HepG2 (cell line): ENCODE data around the gene MED19. TPM values are rescaled to one million over a fixed set of nuclear protein-coding genes. Genes with fewer than 3 reads are reported as not detected.

Source experiments
- AGO2 ChIP-seq: fragments of 200-400 bp; formaldehyde crosslinking; optimal IDR thresholded peaks from 2 replicates; pipeline ENCODE3; 2017; ENCODE audit warnings: mild to moderate bottlenecking, low read depth, low read length, moderate library complexity
- BRCA1 ChIP-seq: sonication (generic); formaldehyde crosslinking; IDR thresholded peaks from 2 replicates; pipeline ENCODE4 v1.4.0; 2020; ENCODE audit warnings: missing genetic modification reagents
- FOSL2 ChIP-seq: sonication (generic); formaldehyde crosslinking; IDR thresholded peaks from 2 replicates; pipeline ENCODE4 v1.4.0; 2020; ENCODE audit warnings: missing genetic modification reagents
- GPN1 ChIP-seq: sonication (generic); formaldehyde crosslinking; IDR thresholded peaks from 2 replicates; pipeline ENCODE4 v1.5.1; 2020; ENCODE audit warnings: missing genetic modification reagents, borderline replicate concordance
- HHEX ChIP-seq: IDR thresholded peaks from 2 replicates; pipeline ENCODE4 v1.6.1; 2016; ENCODE audit warnings: control low read depth
- NBN ChIP-seq: fragments of 450-650 bp; conservative IDR thresholded peaks from 2 replicates; pipeline ENCODE4 v1.6.1; 2017
- PAWR ChIP-seq: sonication (generic); formaldehyde crosslinking; IDR thresholded peaks from 2 replicates; pipeline ENCODE4 v1.4.0; 2020; ENCODE audit warnings: missing genetic modification reagents, mild to moderate bottlenecking, borderline replicate concordance
- PCBP2 ChIP-seq: fragments of 200-400 bp; formaldehyde crosslinking; optimal IDR thresholded peaks from 2 replicates; pipeline ENCODE3; 2018; ENCODE audit warnings: low read length, low read depth; ENCODE audit not compliant: poor library complexity, severe bottlenecking
- RARG ChIP-seq: sonication (generic); formaldehyde crosslinking; IDR thresholded peaks from 2 replicates; pipeline ENCODE4 v1.4.0; 2020; ENCODE audit warnings: low read depth, mild to moderate bottlenecking, missing genetic modification reagents
- SAFB2 ChIP-seq: sonication (generic); formaldehyde crosslinking; IDR thresholded peaks from 2 replicates; pipeline ENCODE4 v1.5.1; 2020; ENCODE audit warnings: missing genetic modification reagents, low read depth, mild to moderate bottlenecking, borderline replicate concordance
- SMC3 ChIP-seq: IDR thresholded peaks from 2 replicates; pipeline ENCODE4 v1.6.1; 2011; ENCODE audit warnings: low read length, improper control_type of control experiment
- SOX13 ChIP-seq, 3 experiments: fragments of 450-650 bp in 1 of 3; sonication (generic) in 1 of 3; formaldehyde crosslinking in 1 of 3; IDR thresholded peaks in 2 of 3; conservative IDR thresholded peaks in 1 of 3; 2 replicates each; pipeline versions ENCODE4 v1.5.0 to v1.6.1; 2016 to 2020; ENCODE audit warnings: antibody characterized with exemption in 1 of 3, mild to moderate bottlenecking in 1 of 3, missing compliant biosample characterization in 1 of 3, missing genetic modification reagents in 1 of 3, moderate library complexity in 1 of 3
- ZBTB21 ChIP-seq: sonication (generic); formaldehyde crosslinking; IDR thresholded peaks from 2 replicates; pipeline ENCODE4 v1.4.0; 2020; ENCODE audit warnings: missing genetic modification reagents
- ZIK1 ChIP-seq: sonication (generic); formaldehyde crosslinking; IDR thresholded peaks from 2 replicates; pipeline ENCODE4 v1.5.0; 2020; ENCODE audit warnings: mild to moderate bottlenecking, low read depth, missing genetic modification reagents, borderline replicate concordance
- ZNF124 ChIP-seq: sonication (generic); formaldehyde crosslinking; IDR thresholded peaks from 2 replicates; pipeline ENCODE4 v1.4.0; 2020; ENCODE audit warnings: missing genetic modification reagents
- ZNF142 ChIP-seq: sonication (generic); formaldehyde crosslinking; IDR thresholded peaks from 2 replicates; pipeline ENCODE4 v1.4.0; 2020; ENCODE audit warnings: missing genetic modification reagents
- ZNF20 ChIP-seq: sonication (generic); formaldehyde crosslinking; IDR thresholded peaks from 2 replicates; pipeline ENCODE4 v1.4.0; 2020; ENCODE audit warnings: mild to moderate bottlenecking, moderate library complexity, missing genetic modification reagents
- ZNF263 ChIP-seq: sonication (generic); formaldehyde crosslinking; IDR thresholded peaks from 2 replicates; pipeline ENCODE4 v1.4.0; 2020; ENCODE audit warnings: missing genetic modification reagents
- ZNF503 ChIP-seq: sonication (generic); formaldehyde crosslinking; IDR thresholded peaks from 2 replicates; pipeline ENCODE4 v1.4.0; 2020; ENCODE audit warnings: missing genetic modification reagents
- ZNF530 ChIP-seq: sonication (generic); formaldehyde crosslinking; IDR thresholded peaks from 2 replicates; pipeline ENCODE4 v1.5.0; 2020; ENCODE audit warnings: low read depth, mild to moderate bottlenecking, missing genetic modification reagents
- ZNF607 ChIP-seq: sonication (generic); formaldehyde crosslinking; IDR thresholded peaks from 2 replicates; pipeline ENCODE4 v1.5.1; 2020; ENCODE audit warnings: missing genetic modification reagents, mild to moderate bottlenecking, borderline replicate concordance
- ZNF7 ChIP-seq: IDR thresholded peaks from 2 replicates; pipeline ENCODE4 v1.6.1; 2016; ENCODE audit warnings: missing biosample characterization, missing genetic modification reagents
- polyA plus RNA-seq, 8 experiments: library from polyadenylated mRNA; depleted of rRNA in 3 of 8; stranded (reverse) in 7 of 8; unstranded in 1 of 8; fragments of >200 nt; fragmentation: Illumina TruSeq in 4 of 8; extraction: Trizol in 4 of 8; gene quantifications; 2 replicates each; pipeline versions ENCODE4 v1.2.1 to v1.2.3, GENCODE V29; 2011 to 2016; ENCODE audit warnings: low read depth in 4 of 8, missing spikeins in 1 of 8, mixed read lengths in 1 of 8; ENCODE audit not compliant: insufficient read depth in 1 of 8
- total RNA-seq, 5 experiments: library from RNA; depleted of rRNA; stranded (reverse); fragments of >200 nt; fragmentation: Illumina TruSeq; extraction: Trizol; gene quantifications; 2 replicates each; pipeline ENCODE4 v1.2.3, GENCODE V29; 2016; ENCODE audit warnings: low read depth in 1 of 5

Gene MED19
- total and polyA plus RNA-seq, 2 of the 13 experiments (the other 11 are each of a cell fraction or from before 2014, with no cell fraction given) = 12.9 to 13.8 TPM

GRCh38 chr11:57668434-57668782 lies 43.6 kb downstream of the MED19 start (continued):
- no peak for TF ChIP-seq ZNF142 (CRISPR knock-in tag)
- TF ChIP-seq ZNF530 (CRISPR knock-in tag) = 0 out of 2 replicates have a peak, but pooled peaks have one; percentile 2
- no peak for TF ChIP-seq ZNF503 (CRISPR knock-in tag)
- 0 out of 2 replicates have a peak, but pooled peaks have one; percentile 7 for TF ChIP-seq SAFB2 (CRISPR knock-in tag)
- TF ChIP-seq ZNF607 (CRISPR knock-in tag) = 0 out of 2 replicates have a peak, but pooled peaks have one; percentile 49
- no peak for TF ChIP-seq PCBP2
- TF ChIP-seq RARG = no peak
- TF ChIP-seq HHEX (CRISPR knock-in tag) = no peak
- no peak for TF ChIP-seq FOSL2 (CRISPR knock-in tag)
- peak; percentile 86 for TF ChIP-seq ZNF263
- no peak for TF ChIP-seq ZIK1 (CRISPR knock-in tag)
- TF ChIP-seq NBN = no peak
- peak; percentile 12 for TF ChIP-seq AGO2
- no peak for TF ChIP-seq SOX13 (IDR thresholded peaks at IDR 0.05)
- TF ChIP-seq SOX13 (CRISPR knock-in tag; conservative IDR thresholded peaks at IDR 0.05 in 1 of 2, IDR thresholded peaks at IDR 0.05 in 1 of 2) = no peak
- no peak for TF ChIP-seq ZNF124
- TF ChIP-seq BRCA1 (CRISPR knock-in tag) = no peak
- no peak for TF ChIP-seq ZBTB21 (CRISPR knock-in tag)
- no peak for TF ChIP-seq PAWR (CRISPR knock-in tag)
- TF ChIP-seq GPN1 (CRISPR knock-in tag) = no peak
- no peak for TF ChIP-seq SMC3
- TF ChIP-seq ZNF20 (CRISPR knock-in tag) = 0 out of 2 replicates have a peak, but pooled peaks have one; percentile 63
- no peak for TF ChIP-seq ZNF7 (CRISPR knock-in tag)
